Spleen (tissue), 11 donors: ENCODE measurements around the gene MZF1. TPM values are rescaled to one million over a fixed set of nuclear protein-coding genes. Genes with fewer than 3 reads are reported as not detected.

Source experiments
- DNase-seq: peaks from one replicate; pipeline ENCODE4 v3.0.0-alpha.2; 2020
- H3K27ac ChIP-seq, 8 donors: fragments of 200-600 bp; sonication (generic) in 7 of 8; 1 replicate in 4 of 8; 2 replicates in 4 of 8; pipeline versions ENCODE4 v1.5.0 to v1.8.0; 2016 to 2021; ENCODE audit warnings: inconsistent platforms in 4 of 8, mild to moderate bottlenecking in 4 of 8, moderate library complexity in 1 of 8
- H3K27me3 ChIP-seq, 7 donors: fragments of 200-600 bp; sonication (generic) in 6 of 7; replicated peaks in 1 of 7; 1 replicate in 4 of 7; 2 replicates in 3 of 7; pipeline versions ENCODE4 v1.5.0 to v1.8.0; 2016 to 2021; ENCODE audit warnings: inconsistent platforms in 3 of 7, mild to moderate bottlenecking in 1 of 7
- H3K36me3 ChIP-seq, 6 donors: fragments of 200-600 bp; sonication (generic) in 5 of 6; 1 replicate in 4 of 6; 2 replicates in 2 of 6; pipeline versions ENCODE4 v1.5.0 to v1.8.0; 2016 to 2021; ENCODE audit warnings: inconsistent platforms in 2 of 6
- H3K4me1 ChIP-seq, 6 donors: fragments of 200-600 bp; sonication (generic) in 5 of 6; 1 replicate in 3 of 6; 2 replicates in 3 of 6; pipeline versions ENCODE4 v1.5.0 to v1.8.0; 2016 to 2021; ENCODE audit warnings: inconsistent platforms in 3 of 6
- H3K4me3 ChIP-seq, 8 donors: fragments of 200-600 bp; sonication (generic) in 7 of 8; 1 replicate in 4 of 8; 2 replicates in 4 of 8; pipeline versions ENCODE4 v1.5.0 to v1.8.0; 2016 to 2021; ENCODE audit warnings: inconsistent platforms in 4 of 8, mild to moderate bottlenecking in 4 of 8, moderate library complexity in 2 of 8
- H3K9me3 ChIP-seq, 8 donors: fragments of 200-600 bp; sonication (generic) in 7 of 8; 1 replicate in 4 of 8; 2 replicates in 4 of 8; pipeline versions ENCODE4 v1.5.0 to v1.8.0; 2016 to 2021; ENCODE audit warnings: inconsistent platforms in 4 of 8
- POLR2A ChIP-seq, 3 donors: fragments of 450-650 bp; IDR thresholded peaks; one replicate each; pipeline ENCODE4 v1.5.1; 2017; ENCODE audit warnings: antibody characterized with exemption in 3 of 3, mild to moderate bottlenecking in 1 of 3
- POLR2AphosphoS5 ChIP-seq, 3 donors: sonication (generic); formaldehyde crosslinking; IDR thresholded peaks; one replicate each; pipeline ENCODE4 v1.5.1; 2017; ENCODE audit warnings: antibody characterized with exemption in 3 of 3
- WGBS, 5 donors: extraction: QIAGEN DNeasy Blood & Tissue Kit in 3 of 5; methylation state at CpG; one replicate each; pipeline versions ENCODE4 v1.1.5 to v1.1.7; 2013 to 2018; 5-methylcytosine and 5-hydroxymethylcytosine counted together
- intact Hi-C: fragments of 100-400 bp; cut with DNase I; formaldehyde crosslinking; loops from one replicate; pipeline ENCODE4 v1.15.0; 2023; ENCODE audit warnings: low total_unique reads
- polyA plus RNA-seq, 3 donors: library from polyadenylated mRNA; stranded (reverse); fragments of 200-250 nt; gene quantifications; one replicate each; pipeline ENCODE4 v1.2.1, GENCODE V29; 2013
- total RNA-seq, 7 donors: library from RNA; depleted of rRNA in 3 of 7; stranded (reverse); fragments of >200 nt in 3 of 7; fragmentation: NEBNext Ultra II Directional in 4 of 7; extraction: Animal tissue kit (Norgen Biotek cat#: 25700) in 4 of 7; gene quantifications; one replicate each; pipeline versions ENCODE4 v1.1.0 to v1.2.1, GENCODE V29; 2016 to 2021
- TF ChIP-seq, protein P1 (sequence below), 11 experiments: fragments of 200-600 bp in 7 of 11; fragments of 450-650 bp in 4 of 11; sonication (generic) in 4 of 11; IDR thresholded peaks in 8 of 11; conservative IDR thresholded peaks in 3 of 11; 1 replicate in 7 of 11; 2 replicates in 4 of 11; pipeline versions ENCODE4 v1.4.0 to v1.8.0; 2016 to 2021; ENCODE audit warnings: antibody characterized with exemption in 11 of 11, inconsistent platforms in 4 of 11, mild to moderate bottlenecking in 1 of 11
- donor health status: healthy with polysubstance abuse.
- donor health status: DM: no; HTN: no; CAD: no; lungs with moderate emphysema.
- donor health status: DM: no; HTN: no; CAD: no.
- donor health status: Bipolar disorder and iron deficiency.
- donor health status: healthy.
- donor health status: DM: no; HTN: no; CAD: no.
- donor health status: DM: yes; HTN: yes; CAD: no.

MZF1 gene
- total and polyA plus RNA-seq, 10 donors: 13.2 to 41.6 (median 35.6) TPM

- Histone ChIP-seq H3K9me3 (no peaks in the 10 kb centered on the region), H3K36me3 (peaks cover 0 to 47% (median 20%) of the 10 kb centered on the region in 6 donors), H3K27ac (peak overlapping the region in 4 of 8 donors; percentile 38 to 99 (median 96)), H3K4me3 (peak overlapping the region in 1 of 8 donors; percentile 87), H3K4me1 (peaks cover 10 to 48% (median 33%) of the 10 kb centered on the region in 6 donors), H3K27me3 (no peaks in the 10 kb centered on the region)
- TF ChIP-seq POLR2AphosphoS5 (IDR thresholded peaks at IDR 0.05): no peak
- TF ChIP-seq, protein P1, sequence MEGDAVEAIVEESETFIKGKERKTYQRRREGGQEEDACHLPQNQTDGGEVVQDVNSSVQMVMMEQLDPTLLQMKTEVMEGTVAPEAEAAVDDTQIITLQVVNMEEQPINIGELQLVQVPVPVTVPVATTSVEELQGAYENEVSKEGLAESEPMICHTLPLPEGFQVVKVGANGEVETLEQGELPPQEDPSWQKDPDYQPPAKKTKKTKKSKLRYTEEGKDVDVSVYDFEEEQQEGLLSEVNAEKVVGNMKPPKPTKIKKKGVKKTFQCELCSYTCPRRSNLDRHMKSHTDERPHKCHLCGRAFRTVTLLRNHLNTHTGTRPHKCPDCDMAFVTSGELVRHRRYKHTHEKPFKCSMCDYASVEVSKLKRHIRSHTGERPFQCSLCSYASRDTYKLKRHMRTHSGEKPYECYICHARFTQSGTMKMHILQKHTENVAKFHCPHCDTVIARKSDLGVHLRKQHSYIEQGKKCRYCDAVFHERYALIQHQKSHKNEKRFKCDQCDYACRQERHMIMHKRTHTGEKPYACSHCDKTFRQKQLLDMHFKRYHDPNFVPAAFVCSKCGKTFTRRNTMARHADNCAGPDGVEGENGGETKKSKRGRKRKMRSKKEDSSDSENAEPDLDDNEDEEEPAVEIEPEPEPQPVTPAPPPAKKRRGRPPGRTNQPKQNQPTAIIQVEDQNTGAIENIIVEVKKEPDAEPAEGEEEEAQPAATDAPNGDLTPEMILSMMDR (IDR thresholded peaks at IDR 0.05 in 8 of 11, conservative IDR thresholded peaks at IDR 0.05 in 3 of 11): no peak
- TF ChIP-seq POLR2A (IDR thresholded peaks at IDR 0.05): no peak
- 89 to 98% (median 94%) methylated on average over 8 of the region's 8 CpGs for whole genome bisulfite sequencing, 5 donors
- DNase-seq: peak; percentile 73
- intact Hi-C loops: no loop called here
Observed at GRCh38 chr19:58571575-58571947, 1.6 kb downstream of the MZF1 start.

GRCh38 chr19:58570770-58571574, 2.2 kb downstream of the MZF1 start:
- Histone ChIP-seq H3K27ac (peak overlapping the region in 3 of 8 donors; percentile 38 to 98 (median 94)), H3K4me3 (no peak overlapping the region), H3K9me3 (no peaks in the 10 kb centered on the region), H3K36me3 (peaks cover 0 to 53% (median 22%) of the 10 kb centered on the region in 6 donors), H3K4me1 (peaks cover 10 to 42% (median 32%) of the 10 kb centered on the region in 6 donors), H3K27me3 (no peaks in the 10 kb centered on the region)
- whole genome bisulfite sequencing, 5 donors: 91 to 96% (median 92%) methylated on average over 20 to 25 of the region's 25 CpGs
- intact Hi-C loops: no loop called here
- DNase-seq: peak; percentile 83
- TF ChIP-seq POLR2AphosphoS5 (IDR thresholded peaks at IDR 0.05): peak in 2 of 3 donors; percentile 16 to 43
- TF ChIP-seq, protein P1 (IDR thresholded peaks at IDR 0.05 in 8 of 11, conservative IDR thresholded peaks at IDR 0.05 in 3 of 11): no peak

- intact Hi-C loops: no loop called here
- Histone ChIP-seq H3K9me3 (no peaks in the 10 kb centered on the region), H3K36me3 (peaks cover 0 to 53% (median 22%) of the 10 kb centered on the region in 6 donors), H3K4me3 (no peak overlapping the region), H3K27me3 (no peaks in the 10 kb centered on the region), H3K27ac (no peak overlapping the region), H3K4me1 (peaks cover 7 to 38% (median 29%) of the 10 kb centered on the region in 6 donors)
- WGBS, 5 donors: 88 to 92% (median 89%) methylated on average over 7 to 8 of the region's 8 CpGs
- peak; percentile 77 for DNase-seq
- no peak for TF ChIP-seq POLR2AphosphoS5 (IDR thresholded peaks at IDR 0.05)
Observed at GRCh38 chr19:58569943-58570670, 3.0 kb downstream of the MZF1 start.

DNA sequence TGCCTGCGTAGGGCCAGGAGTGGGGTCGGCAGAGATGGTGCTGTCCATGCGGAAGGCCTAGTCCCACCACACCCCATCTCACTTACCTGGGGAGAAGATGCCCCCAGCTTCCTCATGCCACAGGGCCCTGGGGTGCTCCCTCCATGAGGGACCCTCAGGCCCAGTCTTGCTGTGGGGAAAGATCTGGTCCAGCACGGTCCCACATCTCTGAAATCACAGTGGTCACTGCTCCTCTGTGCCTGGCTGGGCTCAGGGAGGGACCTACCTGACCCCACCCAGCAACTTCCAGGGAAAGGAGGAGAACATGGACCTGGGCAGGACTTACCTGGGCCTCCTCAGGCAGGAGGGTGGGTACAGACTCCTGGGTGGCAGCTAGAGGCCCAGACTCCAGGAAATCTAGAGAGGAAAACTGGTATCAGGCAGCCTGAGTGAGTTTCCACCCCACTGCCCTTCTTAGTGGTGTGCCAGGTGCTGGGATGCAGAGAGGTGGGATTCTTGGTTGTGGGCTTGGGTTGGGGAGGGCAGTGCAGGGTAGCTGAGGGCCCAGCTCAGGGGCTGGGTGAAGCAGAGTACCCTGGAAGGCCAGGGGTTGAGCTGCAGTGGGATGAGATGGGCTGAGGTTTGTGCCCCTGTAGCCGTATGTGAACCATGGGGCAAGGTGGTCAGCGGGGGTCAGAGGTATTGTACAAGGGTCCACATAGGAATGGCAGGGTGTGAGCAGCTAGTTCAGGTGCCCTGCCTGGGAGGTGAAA, 3.8 kb downstream of the MZF1 start:
- no peak for TF ChIP-seq POLR2A (IDR thresholded peaks at IDR 0.05)
- no peak for TF ChIP-seq POLR2AphosphoS5 (IDR thresholded peaks at IDR 0.05)
- TF ChIP-seq, protein P1 (IDR thresholded peaks at IDR 0.05 in 8 of 11, conservative IDR thresholded peaks at IDR 0.05 in 3 of 11): no peak
- no peaks in the 10 kb centered on the region for H3K9me3 ChIP-seq
- no peak overlapping the region for H3K27ac ChIP-seq
- peak; percentile 69 for DNase-seq
- peaks cover 0 to 53% (median 22%) of the 10 kb centered on the region in 6 donors for H3K36me3 ChIP-seq
- intact Hi-C loops: no loop called here
- WGBS, 5 donors: 92 to 98% (median 95%) methylated on average over 6 of the region's 6 CpGs
- no peaks in the 10 kb centered on the region for H3K27me3 ChIP-seq
- H3K4me1 ChIP-seq: peaks cover 6 to 34% (median 25%) of the 10 kb centered on the region in 6 donors
- no peak overlapping the region for H3K4me3 ChIP-seq
